H1 (cell line): ENCODE data around the gene TMEM185B. TPM values are rescaled to one million over a fixed set of nuclear protein-coding genes. Genes with fewer than 3 reads are reported as not detected.

Experiments used
- CTCF ChIA-PET: fragments of 300-600 bp; sonication (Branson Sonifier 250); formaldehyde crosslinking; loops from one replicate; lab custom pipeline; 2021; ENCODE audit not compliant: partially characterized antibody; lab: Charles Lee
- POLR2A ChIA-PET: fragments of 300-600 bp; sonication (Branson Sonifier 250); formaldehyde crosslinking; loops from one replicate; lab custom pipeline; 2021; ENCODE audit warnings: inconsistent platforms; ENCODE audit not compliant: partially characterized antibody; lab: Charles Lee
- DNase-seq, 2 experiments: peaks; one replicate each; pipeline versions ENCODE4 v3.0.0 to v3.0.0-alpha.2; 2010 to 2022; ENCODE audit warnings: low spot score in 2 of 2, low read depth in 1 of 2, mixed read lengths in 1 of 2
- FAIRE-seq: peaks from 2 replicates; lab custom pipeline; 2011; peaks lifted over from hg19 to GRCh38; lab: Jason Lieb, UNC
- H2AFZ ChIP-seq: 2 replicates; pipeline ENCODE4 v1.8.1; 2012; ENCODE audit warnings: low read length, inconsistent platforms
- H2AK5ac ChIP-seq: 2 replicates; pipeline ENCODE4 v1.6.1; 2013; ENCODE audit warnings: low read depth, low read length
- H2BK120ac ChIP-seq: replicated peaks from 2 replicates; pipeline ENCODE3; 2013; ENCODE audit warnings: low read depth, low read length, inconsistent platforms
- H2BK12ac ChIP-seq: 2 replicates; pipeline ENCODE4 v1.6.1; 2013; ENCODE audit warnings: low read depth, low read length
- H2BK15ac ChIP-seq: 2 replicates; pipeline ENCODE4 v1.6.1; 2013; ENCODE audit warnings: low read length
- H2BK20ac ChIP-seq: 2 replicates; pipeline ENCODE4 v1.6.1; 2013; ENCODE audit warnings: low read length
- H2BK5ac ChIP-seq: 2 replicates; pipeline ENCODE4 v1.6.1; 2013; ENCODE audit warnings: low read depth, low read length
- H3K14ac ChIP-seq: 2 replicates; pipeline ENCODE4 v1.6.1; 2013; ENCODE audit warnings: inconsistent platforms; ENCODE audit not compliant: insufficient read length
- H3K18ac ChIP-seq: 2 replicates; pipeline ENCODE4 v1.6.1; 2013; ENCODE audit warnings: low read length; ENCODE audit errors: extremely low read depth
- H3K23ac ChIP-seq: 2 replicates; pipeline ENCODE4 v1.6.1; 2013; ENCODE audit warnings: inconsistent platforms; ENCODE audit not compliant: insufficient read length
- H3K23me2 ChIP-seq: 2 replicates; pipeline ENCODE4 v1.6.1; 2013; ENCODE audit warnings: low read depth, low read length
- H3K27ac ChIP-seq: 2 replicates; pipeline ENCODE4 v1.6.1; 2011; ENCODE audit warnings: low read depth, low read length, inconsistent platforms
- H3K27me3 ChIP-seq, 4 experiments: replicated peaks in 1 of 4; 1 replicate in 1 of 4; 2 replicates in 3 of 4; pipeline versions ENCODE4 v1.6.1 to v1.8.1; 2011 to 2013; ENCODE audit warnings: low read length in 3 of 4, mild to moderate bottlenecking in 3 of 4, inconsistent platforms in 2 of 4, mixed read lengths in 2 of 4, moderate library complexity in 1 of 4; ENCODE audit not compliant: control insufficient read depth in 3 of 4, insufficient read depth in 3 of 4; ENCODE audit errors: extremely low read depth in 1 of 4
- H3K36me3 ChIP-seq, 4 experiments: 2 replicates each; pipeline versions ENCODE4 v1.6.1 to v1.8.1; 2011 to 2013; ENCODE audit warnings: mild to moderate bottlenecking in 4 of 4, low read length in 3 of 4, moderate library complexity in 2 of 4, control low read depth in 1 of 4, inconsistent platforms in 1 of 4; ENCODE audit not compliant: insufficient read depth in 4 of 4, control insufficient read depth in 2 of 4
- H3K4ac ChIP-seq: replicated peaks from 2 replicates; pipeline ENCODE3; 2013; ENCODE audit warnings: low read length, low read depth, mixed read lengths, inconsistent platforms; ENCODE audit not compliant: insufficient read length
- H3K4me1 ChIP-seq, 4 experiments: replicated peaks in 1 of 4; 1 replicate in 1 of 4; 2 replicates in 3 of 4; pipeline versions ENCODE4 v1.6.1 to v1.8.1; 2011 to 2013; ENCODE audit warnings: low read length in 3 of 4, inconsistent platforms in 2 of 4, mixed read lengths in 1 of 4; ENCODE audit not compliant: insufficient read depth in 4 of 4, control insufficient read depth in 3 of 4
- H3K4me2 ChIP-seq, 2 experiments: 2 replicates each; pipeline versions ENCODE4 v1.6.1 to v1.8.1; 2011 to 2013; ENCODE audit warnings: low read depth in 2 of 2, low read length in 2 of 2, control low read depth in 1 of 2, inconsistent platforms in 1 of 2, mild to moderate bottlenecking in 1 of 2; ENCODE audit not compliant: insufficient read depth in 1 of 2
- H3K4me3 ChIP-seq, 4 experiments: fragments of 200-600, 300-600 bp in 1 of 4; sonication (generic), shearing (Covaris generic), sonication (Bioruptor Twin) in 1 of 4; 2 replicates each; pipeline versions ENCODE4 v1.5.1 to v1.8.1; 2011 to 2016; ENCODE audit warnings: low read length in 4 of 4, low read depth in 3 of 4, control low read depth in 2 of 4, inconsistent platforms in 2 of 4, mild to moderate bottlenecking in 2 of 4, mixed read lengths in 1 of 4, moderate library complexity in 1 of 4; ENCODE audit not compliant: insufficient read depth in 2 of 4; ENCODE audit errors: extremely low read depth in 1 of 4
- H3K56ac ChIP-seq: replicated peaks from 2 replicates; pipeline ENCODE3; 2013; ENCODE audit warnings: low read depth, mild to moderate bottlenecking, mixed read lengths, low read length, inconsistent platforms; ENCODE audit not compliant: insufficient read length
- H3K79me1 ChIP-seq: 2 replicates; pipeline ENCODE4 v1.6.1; 2013; ENCODE audit warnings: low read depth, low read length, control low read depth
- H3K79me2 ChIP-seq, 2 experiments: 2 replicates each; pipeline versions ENCODE4 v1.6.1 to v1.8.1; 2012 to 2013; ENCODE audit warnings: low read length in 2 of 2, mild to moderate bottlenecking in 2 of 2, inconsistent platforms in 1 of 2; ENCODE audit not compliant: insufficient read depth in 2 of 2, control insufficient read depth in 1 of 2
- H3K9ac ChIP-seq, 4 experiments: replicated peaks in 1 of 4; 1 replicate in 1 of 4; 2 replicates in 3 of 4; pipeline versions ENCODE4 v1.6.1 to v1.8.1; 2011 to 2013; ENCODE audit warnings: low read depth in 3 of 4, low read length in 3 of 4, control low read depth in 2 of 4, mild to moderate bottlenecking in 2 of 4, moderate library complexity in 2 of 4, inconsistent platforms in 1 of 4; ENCODE audit errors: extremely low read depth in 1 of 4
- H3K9me3 ChIP-seq, 2 experiments: 2 replicates each; pipeline versions ENCODE4 v1.6.1 to v1.8.1; 2012 to 2013; ENCODE audit warnings: mild to moderate bottlenecking in 2 of 2, moderate library complexity in 2 of 2, control low read depth in 1 of 2, inconsistent platforms in 1 of 2, low read depth in 1 of 2, low read length in 1 of 2, mixed read lengths in 1 of 2; ENCODE audit not compliant: insufficient read depth in 2 of 2
- H4K20me1 ChIP-seq, 2 experiments: replicated peaks in 1 of 2; 2 replicates each; pipeline versions ENCODE3 to v1.8.1; 2011 to 2013; ENCODE audit warnings: inconsistent platforms in 2 of 2, low read length in 2 of 2, mild to moderate bottlenecking in 1 of 2; ENCODE audit not compliant: insufficient read depth in 2 of 2, control insufficient read depth in 1 of 2
- H4K5ac ChIP-seq: 2 replicates; pipeline ENCODE4 v1.6.1; 2013; ENCODE audit warnings: low read length, low read depth, mixed read lengths, inconsistent platforms; ENCODE audit not compliant: insufficient read length
- H4K8ac ChIP-seq: 2 replicates; pipeline ENCODE4 v1.8.0; 2013; ENCODE audit warnings: mild to moderate bottlenecking, moderate library complexity, low read length, inconsistent platforms; ENCODE audit not compliant: insufficient read depth; ENCODE audit errors: extremely low read depth
- H4K91ac ChIP-seq: replicated peaks from 2 replicates; pipeline ENCODE3; 2013; ENCODE audit warnings: low read length, mixed read lengths, inconsistent platforms; ENCODE audit not compliant: insufficient read length
- CEBPB ChIP-seq: IDR thresholded peaks from 2 replicates; pipeline ENCODE4 v1.6.1; 2012; ENCODE audit warnings: low read depth, low read length
- CHD2 ChIP-seq: IDR thresholded peaks from 2 replicates; pipeline ENCODE4 v1.6.1; 2012; ENCODE audit warnings: low read length, improper control_type of control experiment
- GABPA ChIP-seq: IDR thresholded peaks from 2 replicates; pipeline ENCODE4 v1.6.1; 2011; ENCODE audit warnings: mild to moderate bottlenecking, low read length, moderate library complexity, borderline replicate concordance; ENCODE audit not compliant: insufficient read depth
- KDM5A ChIP-seq: fragments of 200-600 bp; IDR thresholded peaks from 2 replicates; pipeline ENCODE4 v1.7.1; 2012; ENCODE audit warnings: mild to moderate bottlenecking, low read length, inconsistent platforms, mixed read lengths
- RAD21 ChIP-seq, 2 experiments: IDR thresholded peaks in 1 of 2; conservative IDR thresholded peaks in 1 of 2; 2 replicates each; pipeline ENCODE4 v1.6.1; 2011; ENCODE audit warnings: low read depth in 2 of 2, low read length in 2 of 2, improper control_type of control experiment in 1 of 2, inconsistent platforms in 1 of 2, mild to moderate bottlenecking in 1 of 2, moderate library complexity in 1 of 2
- TEAD4 ChIP-seq: IDR thresholded peaks from 2 replicates; pipeline ENCODE4 v1.6.1; 2012; ENCODE audit warnings: low read depth, low read length, inconsistent platforms, mixed read lengths
- WGBS, 2 experiments: shearing (Covaris generic) in 1 of 2; methylation state at CpG; one replicate each; pipeline versions ENCODE4 v1.1.6 to v1.1.7; 2013 to 2015; ENCODE audit warnings: low lambda C conversion rate in 2 of 2, mixed read lengths in 2 of 2, inconsistent platforms in 1 of 2, low coverage in 1 of 2, missing lambda C conversion rate in 1 of 2; ENCODE audit not compliant: insufficient replicate concordance in 2 of 2, insufficient coverage in 1 of 2, insufficient read length in 1 of 2; ENCODE audit errors: extremely low coverage in 1 of 2, missing lambda C conversion rate in 1 of 2; 5-methylcytosine and 5-hydroxymethylcytosine counted together
- polyA plus RNA-seq, 7 experiments: library from polyadenylated mRNA; depleted of rRNA in 3 of 7; stranded (reverse) in 5 of 7; unstranded in 2 of 7; fragments of >200 nt in 5 of 7; fragments of 200-250 nt in 2 of 7; gene quantifications; 1 replicate in 5 of 7; 2 replicates in 1 of 7; 4 replicates in 1 of 7; pipeline versions ENCODE4 v1.2.1 to v1.2.3, GENCODE V29; 2011 to 2013; ENCODE audit warnings: missing spikeins in 2 of 7, mixed read lengths in 2 of 7
- total RNA-seq: library from RNA; stranded (reverse); fragmentation: NEBNext Ultra II Directional; extraction: Animal tissue kit (Norgen Biotek cat#: 25700); gene quantifications from 2 replicates; pipeline ENCODE4 v1.2.1, GENCODE V29; 2021

The TMEM185B gene
- total and polyA plus RNA-seq, 2 of the 8 experiments (the other 6 are each of a cell fraction or from before 2014, with no cell fraction given): 13.5 to 14.0 TPM

DNA sequence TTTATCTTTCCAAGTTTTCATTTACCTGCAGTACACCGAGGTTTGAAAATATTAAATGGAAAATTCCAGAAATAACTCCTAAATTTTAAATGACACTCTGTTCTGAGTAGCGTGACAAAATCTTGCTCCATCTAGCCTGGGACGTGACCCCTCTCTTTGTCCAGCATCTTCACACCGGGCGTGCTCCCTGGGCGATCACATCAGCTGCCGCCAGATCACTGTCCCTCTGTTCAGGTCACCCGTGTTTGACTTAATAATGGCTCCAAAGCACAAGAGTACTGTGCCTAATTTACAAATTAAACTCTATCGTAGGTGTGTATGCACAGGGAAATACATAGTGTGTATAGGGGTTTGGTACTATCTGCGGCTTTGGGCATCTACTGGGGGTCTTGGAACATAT is 6.1 kb upstream of the TMEM185B start:
- H4K20me1 ChIP-seq: no peaks in the 10 kb centered on the region
- H3K23me2 ChIP-seq: no peaks in the 10 kb centered on the region
- H3K9me3 ChIP-seq: no peaks in the 10 kb centered on the region
- H3K23ac ChIP-seq: no peak overlapping the region
- no peak overlapping the region for H2BK15ac ChIP-seq
- H3K4ac ChIP-seq: no peak overlapping the region
- H3K27me3 ChIP-seq: peaks cover 1 to 22% (median 9%) of the 10 kb centered on the region in 4 experiments; a peak in 6 of 7 replicates
- no peak overlapping the region for H4K91ac ChIP-seq
- H3K4me1 ChIP-seq: no peaks in the 10 kb centered on the region; a peak in 2 of 7 replicates
- no peak overlapping the region for H3K4me3 ChIP-seq
- no peak overlapping the region for H2BK5ac ChIP-seq
- no peaks in the 10 kb centered on the region for H3K79me1 ChIP-seq
- DNase-seq: no peak
- H2BK12ac ChIP-seq: no peak overlapping the region
- H3K14ac ChIP-seq: no peak overlapping the region
- POLR2A ChIA-PET: no interaction called here
- 93% methylated on average over 10 of the region's 10 CpGs; no CpG with 5 or more reads in 1 of the 2 experiments for WGBS, 2 experiments
- H2BK20ac ChIP-seq: no peak overlapping the region
- no peak overlapping the region for H4K8ac ChIP-seq
- H2AK5ac ChIP-seq: no peak overlapping the region
- H4K5ac ChIP-seq: no peak overlapping the region
- no peak overlapping the region for H3K9ac ChIP-seq
- CTCF ChIA-PET: interaction anchor here (0.6 kb wide), 2 partner anchors 207 to 567 kb away, joined by 3 read pairs; no protein-coding TSS in a partner anchor
- no peak overlapping the region for H3K27ac ChIP-seq
- no peaks in the 10 kb centered on the region for H3K36me3 ChIP-seq
- H3K56ac ChIP-seq: no peak overlapping the region
- TF ChIP-seq CHD2 (no peak), TEAD4 (no peak), GABPA (no peak), KDM5A (no peak), CEBPB (no peak), RAD21 (IDR thresholded peaks at IDR 0.05 in 1 of 2, conservative IDR thresholded peaks at IDR 0.05 in 1 of 2; ENCODE audit: low read depth in 2 of 2, low read length in 2 of 2) (no peak)
- no peak overlapping the region for H2AFZ ChIP-seq
- no peak overlapping the region for H2BK120ac ChIP-seq
- no peak overlapping the region for H3K4me2 ChIP-seq
- no peaks in the 10 kb centered on the region for H3K79me2 ChIP-seq
- no peak for FAIRE-seq
- no peak overlapping the region for H3K18ac ChIP-seq
